ENCODE measurements around the gene PCDHGB3.
"Not testable (repeated sequence)": the region's sequence is repeated elsewhere in the genome, so short reads cannot be mapped to it uniquely, and the experiment has no call there.

The PCDHGB3 gene

DNA sequence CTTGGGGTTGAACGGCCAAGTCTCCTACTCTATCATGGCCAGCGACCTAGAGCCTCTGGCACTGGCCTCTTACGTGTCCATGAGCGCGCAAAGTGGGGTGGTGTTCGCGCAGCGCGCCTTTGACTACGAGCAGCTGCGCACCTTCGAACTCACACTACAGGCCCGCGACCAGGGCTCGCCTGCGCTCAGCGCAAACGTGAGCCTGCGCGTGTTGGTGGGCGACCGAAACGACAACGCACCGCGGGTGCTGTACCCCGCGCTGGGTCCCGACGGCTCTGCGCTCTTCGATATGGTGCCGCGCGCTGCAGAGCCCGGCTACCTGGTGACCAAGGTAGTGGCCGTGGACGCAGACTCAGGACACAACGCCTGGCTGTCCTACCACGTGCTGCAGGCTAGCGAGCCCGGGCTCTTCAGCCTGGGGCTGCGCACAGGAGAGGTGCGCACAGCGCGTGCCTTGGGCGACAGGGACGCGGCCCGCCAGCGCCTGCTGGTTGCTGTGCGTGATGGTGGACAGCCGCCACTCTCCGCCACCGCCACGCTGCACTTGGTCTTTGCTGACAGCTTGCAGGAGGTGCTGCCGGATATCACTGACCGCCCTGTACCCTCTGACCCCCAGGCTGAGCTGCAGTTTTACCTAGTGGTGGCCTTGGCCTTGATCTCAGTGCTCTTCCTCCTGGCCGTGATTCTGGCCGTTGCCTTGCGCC, 29.7 kb downstream of the PCDHGB3 start:
- DNase-seq (ENCODE audit: low spot score): no peak
- Histone ChIP-seq H3K27ac (no peak overlapping the region), H3K4me3 (peak overlapping the region; percentile 53)
- TF ChIP-seq, protein P1, sequence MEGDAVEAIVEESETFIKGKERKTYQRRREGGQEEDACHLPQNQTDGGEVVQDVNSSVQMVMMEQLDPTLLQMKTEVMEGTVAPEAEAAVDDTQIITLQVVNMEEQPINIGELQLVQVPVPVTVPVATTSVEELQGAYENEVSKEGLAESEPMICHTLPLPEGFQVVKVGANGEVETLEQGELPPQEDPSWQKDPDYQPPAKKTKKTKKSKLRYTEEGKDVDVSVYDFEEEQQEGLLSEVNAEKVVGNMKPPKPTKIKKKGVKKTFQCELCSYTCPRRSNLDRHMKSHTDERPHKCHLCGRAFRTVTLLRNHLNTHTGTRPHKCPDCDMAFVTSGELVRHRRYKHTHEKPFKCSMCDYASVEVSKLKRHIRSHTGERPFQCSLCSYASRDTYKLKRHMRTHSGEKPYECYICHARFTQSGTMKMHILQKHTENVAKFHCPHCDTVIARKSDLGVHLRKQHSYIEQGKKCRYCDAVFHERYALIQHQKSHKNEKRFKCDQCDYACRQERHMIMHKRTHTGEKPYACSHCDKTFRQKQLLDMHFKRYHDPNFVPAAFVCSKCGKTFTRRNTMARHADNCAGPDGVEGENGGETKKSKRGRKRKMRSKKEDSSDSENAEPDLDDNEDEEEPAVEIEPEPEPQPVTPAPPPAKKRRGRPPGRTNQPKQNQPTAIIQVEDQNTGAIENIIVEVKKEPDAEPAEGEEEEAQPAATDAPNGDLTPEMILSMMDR (IDR thresholded peaks at IDR 0.05): no peak

DNA sequence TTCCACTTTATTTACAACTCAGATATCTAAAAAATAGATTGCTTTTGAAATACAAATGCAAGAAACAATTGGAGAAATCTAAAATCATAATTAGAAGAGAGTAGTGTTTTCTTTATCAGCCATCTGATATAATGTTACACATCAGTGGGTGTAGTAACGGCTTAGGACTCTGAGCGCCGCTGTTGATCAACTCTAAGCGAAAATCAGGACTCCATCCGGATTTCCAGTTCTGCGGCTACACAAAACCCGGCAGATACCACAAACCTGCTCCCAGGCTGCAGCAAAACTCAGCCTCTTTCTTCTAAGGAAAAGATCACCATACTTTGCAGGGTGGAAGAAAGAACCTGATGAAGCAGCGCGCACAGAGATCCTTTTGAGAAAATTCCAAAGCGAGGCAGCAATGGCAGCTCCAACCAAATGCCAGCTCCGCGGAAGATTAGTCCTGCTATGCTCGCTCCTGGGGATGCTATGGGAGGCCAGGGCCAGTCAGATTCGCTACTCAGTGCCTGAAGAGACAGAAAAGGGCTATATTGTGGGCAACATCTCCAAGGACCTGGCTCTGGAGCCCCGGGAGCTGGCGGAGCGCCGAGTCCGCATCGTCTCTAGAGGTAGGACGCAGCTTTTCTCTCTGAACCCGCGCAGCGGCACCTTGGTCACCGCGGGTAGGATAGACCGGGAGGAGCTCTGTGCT, 32.7 kb downstream of the PCDHGB3 start, which contains the start of gene PCDHGA9:
TSS of gene PCDHGA9 (plus strand) at position 226 of the 691 bp plus-strand sequence. CDS start at position 401, 175 bp downstream.
- Histone ChIP-seq H3K27ac (no peak within 1 kb of the TSS), H3K4me3 (peak within 1 kb of the TSS; percentile 53)
- TF ChIP-seq, protein P1 (IDR thresholded peaks at IDR 0.05): no peak
- no peak for DNase-seq (ENCODE audit: low spot score)

DNA sequence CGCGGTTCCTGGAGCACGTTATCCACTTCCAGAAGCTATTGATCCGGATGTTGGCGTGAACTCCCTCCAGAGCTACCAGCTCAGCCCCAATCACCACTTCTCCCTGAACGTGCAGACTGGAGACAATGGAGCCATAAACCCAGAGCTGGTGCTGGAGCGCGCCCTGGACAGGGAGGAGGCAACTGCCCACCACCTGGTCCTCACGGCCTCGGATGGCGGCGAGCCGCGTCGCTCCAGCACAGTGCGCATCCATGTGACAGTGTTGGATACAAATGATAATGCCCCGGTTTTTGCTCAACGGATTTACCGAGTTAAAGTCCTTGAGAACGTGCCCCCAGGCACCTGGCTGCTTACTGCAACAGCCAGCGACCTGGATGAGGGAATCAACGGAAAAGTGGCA, 33.3 kb downstream of the PCDHGB3 start:
- Histone ChIP-seq H3K4me3 (peak overlapping the region; percentile 53), H3K27ac (no peak overlapping the region)
- TF ChIP-seq, protein P1 (IDR thresholded peaks at IDR 0.05): no peak
- no peak for DNase-seq (ENCODE audit: low spot score)

DNA sequence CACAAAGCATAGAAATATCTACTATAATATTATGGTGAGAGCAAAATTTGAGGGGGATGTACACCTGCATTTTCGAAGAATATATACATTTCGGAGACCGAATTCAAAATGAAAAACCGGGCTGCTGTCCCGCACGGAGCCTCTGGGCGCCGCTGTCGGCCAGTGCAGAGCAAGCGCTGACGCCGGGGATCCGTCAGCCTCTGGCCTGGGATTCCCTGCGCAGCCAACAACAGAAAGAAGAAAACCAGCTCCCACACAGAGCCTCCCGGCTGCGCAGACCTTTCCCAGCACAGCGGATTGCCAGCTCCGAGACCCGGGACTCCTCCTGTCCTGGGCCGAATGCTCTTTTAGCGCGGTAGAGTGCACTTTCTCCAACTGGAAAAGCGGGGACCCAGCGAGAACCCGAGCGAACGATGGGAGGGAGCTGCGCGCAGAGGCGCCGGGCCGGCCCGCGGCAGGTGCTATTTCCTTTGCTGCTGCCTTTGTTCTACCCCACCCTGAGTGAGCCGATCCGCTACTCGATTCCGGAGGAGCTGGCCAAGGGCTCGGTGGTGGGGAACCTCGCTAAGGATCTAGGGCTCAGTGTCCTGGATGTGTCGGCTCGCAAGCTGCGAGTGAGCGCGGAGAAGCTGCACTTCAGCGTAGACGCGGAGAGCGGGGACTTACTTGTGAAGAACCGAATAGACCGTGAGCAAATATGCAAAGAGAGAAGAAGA, 37.9 kb downstream of the PCDHGB3 start, which contains the start of gene PCDHGB6:
TSS of gene PCDHGB6 (plus strand) at position 232 of the 716 bp plus-strand sequence. CDS start at position 414, 182 bp downstream.
- DNase-seq (ENCODE audit: low spot score); H3K27ac ChIP-seq: not testable (repeated sequence)
- H3K4me3 ChIP-seq: peak within 1 kb of the TSS; percentile 61

DNA sequence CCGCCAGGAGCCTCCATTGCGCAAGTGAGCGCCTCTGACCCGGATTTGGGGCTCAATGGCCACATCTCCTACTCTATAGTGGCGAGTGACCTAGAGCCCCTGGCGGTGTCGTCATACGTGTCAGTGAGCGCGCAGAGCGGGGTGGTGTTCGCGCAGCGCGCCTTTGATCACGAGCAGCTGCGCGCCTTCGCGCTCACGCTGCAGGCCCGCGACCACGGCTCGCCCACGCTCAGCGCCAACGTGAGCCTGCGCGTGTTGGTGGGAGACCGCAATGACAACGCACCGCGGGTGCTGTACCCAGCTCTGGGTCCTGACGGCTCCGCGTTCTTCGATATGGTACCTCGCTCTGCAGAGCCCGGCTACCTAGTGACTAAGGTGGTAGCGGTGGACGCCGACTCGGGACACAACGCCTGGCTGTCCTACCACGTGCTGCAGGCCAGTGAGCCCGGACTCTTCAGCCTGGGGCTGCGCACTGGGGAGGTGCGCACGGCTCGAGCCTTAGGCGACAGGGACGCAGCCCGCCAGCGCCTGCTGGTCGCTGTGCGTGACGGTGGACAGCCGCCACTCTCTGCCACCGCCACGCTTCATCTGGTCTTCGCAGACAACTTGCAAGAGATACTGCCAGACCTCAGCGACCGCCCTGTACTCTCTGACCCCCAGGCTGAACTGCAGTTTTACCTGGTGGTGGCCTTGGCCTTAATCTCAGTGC, 39.7 kb downstream of the PCDHGB3 start:
- TF ChIP-seq, protein P1 (IDR thresholded peaks at IDR 0.05): no peak
- peak overlapping the region; percentile 34 for H3K4me3 ChIP-seq

DNA sequence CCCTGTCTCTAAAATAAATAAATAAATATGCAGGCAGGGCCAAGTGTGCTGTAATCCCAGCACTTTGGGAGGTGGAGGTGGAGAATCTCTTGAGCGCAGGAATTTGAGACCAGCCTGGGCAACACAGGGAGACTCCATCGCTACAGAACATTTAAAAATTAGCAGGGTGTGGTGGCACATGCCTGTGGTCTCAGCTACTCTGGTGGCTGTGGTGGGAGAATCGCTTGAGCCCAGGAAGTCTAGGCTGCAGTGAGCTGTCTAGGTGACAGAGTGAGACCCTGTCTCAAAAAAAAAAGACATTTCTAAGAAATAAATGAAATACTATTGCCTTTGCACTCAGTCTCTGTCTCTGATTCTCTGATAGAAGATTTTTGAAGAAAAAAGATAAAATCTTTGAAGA, 41.5 kb downstream of the PCDHGB3 start:
- no peak for DNase-seq (ENCODE audit: low spot score)
- TF ChIP-seq, protein P1 (IDR thresholded peaks at IDR 0.05): no peak
- H3K4me3 ChIP-seq: peak overlapping the region; percentile 6
- H3K27ac ChIP-seq: no peak overlapping the region

More for the DNA sequence above, 39.7 kb downstream of the PCDHGB3 start:
- DNase-seq (ENCODE audit: low spot score): no peak
- no peak overlapping the region for H3K27ac ChIP-seq

Data from coronary artery (tissue), 2 donors.